ENCODE measurements around the gene LCTL.

DNA sequence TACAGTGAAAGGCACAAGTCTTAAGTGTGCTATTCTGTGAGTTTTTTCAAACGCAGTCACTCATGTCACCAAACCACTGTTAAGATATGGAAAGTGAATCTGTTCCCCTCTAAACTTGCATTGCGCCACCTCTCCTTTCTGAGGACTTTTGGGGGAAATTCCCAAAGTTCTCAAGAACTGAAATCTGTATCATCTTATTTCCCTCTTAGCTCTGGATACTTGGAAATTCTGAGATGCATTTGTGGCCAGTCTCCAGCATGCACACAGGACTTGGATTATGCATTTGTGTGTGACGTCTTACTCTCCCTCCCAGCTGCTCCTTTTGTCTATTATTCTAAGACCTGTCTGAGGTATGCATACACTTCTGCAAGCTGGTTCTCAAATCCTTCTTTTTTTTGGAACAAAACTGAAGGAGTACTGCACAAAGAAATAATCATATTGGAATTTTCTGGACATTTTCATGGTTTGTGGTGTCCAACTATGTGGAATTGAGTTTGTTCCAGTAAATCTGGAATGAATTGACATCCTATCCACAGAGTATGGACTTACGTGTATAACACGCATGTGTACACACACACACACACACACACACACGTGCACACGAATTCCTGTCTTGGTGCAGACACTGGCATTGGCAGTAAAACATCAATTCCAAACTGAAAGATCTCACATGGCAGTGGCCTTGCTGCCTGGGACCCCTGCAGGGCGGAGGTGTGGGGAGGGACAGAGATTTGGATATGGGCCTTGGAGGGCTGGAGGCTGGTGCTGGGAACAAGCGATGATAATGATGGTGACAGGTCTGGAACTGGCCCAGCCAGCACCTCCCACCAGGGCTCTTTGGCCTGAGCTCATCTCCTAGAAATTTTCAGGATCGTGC lies 8.2 kb upstream of the LCTL start:
- TF ChIP-seq, protein P1, sequence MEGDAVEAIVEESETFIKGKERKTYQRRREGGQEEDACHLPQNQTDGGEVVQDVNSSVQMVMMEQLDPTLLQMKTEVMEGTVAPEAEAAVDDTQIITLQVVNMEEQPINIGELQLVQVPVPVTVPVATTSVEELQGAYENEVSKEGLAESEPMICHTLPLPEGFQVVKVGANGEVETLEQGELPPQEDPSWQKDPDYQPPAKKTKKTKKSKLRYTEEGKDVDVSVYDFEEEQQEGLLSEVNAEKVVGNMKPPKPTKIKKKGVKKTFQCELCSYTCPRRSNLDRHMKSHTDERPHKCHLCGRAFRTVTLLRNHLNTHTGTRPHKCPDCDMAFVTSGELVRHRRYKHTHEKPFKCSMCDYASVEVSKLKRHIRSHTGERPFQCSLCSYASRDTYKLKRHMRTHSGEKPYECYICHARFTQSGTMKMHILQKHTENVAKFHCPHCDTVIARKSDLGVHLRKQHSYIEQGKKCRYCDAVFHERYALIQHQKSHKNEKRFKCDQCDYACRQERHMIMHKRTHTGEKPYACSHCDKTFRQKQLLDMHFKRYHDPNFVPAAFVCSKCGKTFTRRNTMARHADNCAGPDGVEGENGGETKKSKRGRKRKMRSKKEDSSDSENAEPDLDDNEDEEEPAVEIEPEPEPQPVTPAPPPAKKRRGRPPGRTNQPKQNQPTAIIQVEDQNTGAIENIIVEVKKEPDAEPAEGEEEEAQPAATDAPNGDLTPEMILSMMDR (IDR thresholded peaks at IDR 0.05) = no peak
- no peak for TF ChIP-seq POLR2A (IDR thresholded peaks at IDR 0.05)
